B cell (primary cell): ENCODE data around the gene PPFIA2.
"Not testable (repeated sequence)": the region's sequence is repeated elsewhere in the genome, so short reads cannot be mapped to it uniquely, and the experiment has no call there.

Source experiments
- EZH2 ChIP-seq: IDR thresholded peaks from 2 replicates; pipeline ENCODE4 v1.6.1; 2012; ENCODE audit warnings: borderline replicate concordance, low read depth, mild to moderate bottlenecking, moderate library complexity, low read length; ENCODE audit not compliant: insufficient read depth, poor library complexity, severe bottlenecking
- TF ChIP-seq, protein P1 (sequence below): fragments of 200-600 bp; IDR thresholded peaks from one replicate; pipeline ENCODE4 v1.8.0; 2022; ENCODE audit warnings: antibody characterized with exemption, mild to moderate bottlenecking

DNA sequence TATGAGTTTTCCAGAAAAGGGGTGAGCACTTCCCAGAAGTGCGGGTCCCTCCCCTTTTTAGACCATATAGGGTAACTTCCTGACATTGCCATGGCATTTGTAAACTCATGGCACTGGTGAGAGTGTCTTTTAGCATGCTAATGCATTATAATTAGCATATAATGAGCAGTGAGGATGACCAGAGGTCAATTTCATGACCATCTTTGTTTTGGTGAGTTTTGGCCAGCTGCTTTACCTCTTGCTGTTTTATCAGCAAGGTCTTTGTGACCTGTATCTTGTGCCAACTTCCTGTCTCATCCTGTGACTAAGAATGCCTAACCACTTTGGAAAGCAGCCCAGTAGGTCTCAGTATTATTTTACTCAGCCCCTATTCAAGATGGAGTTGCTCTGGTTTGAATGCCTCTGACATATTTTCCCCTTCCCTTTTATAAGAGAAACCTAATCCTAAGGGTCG, 549.4 kb downstream of the PPFIA2 start:
- TF ChIP-seq, protein P1, sequence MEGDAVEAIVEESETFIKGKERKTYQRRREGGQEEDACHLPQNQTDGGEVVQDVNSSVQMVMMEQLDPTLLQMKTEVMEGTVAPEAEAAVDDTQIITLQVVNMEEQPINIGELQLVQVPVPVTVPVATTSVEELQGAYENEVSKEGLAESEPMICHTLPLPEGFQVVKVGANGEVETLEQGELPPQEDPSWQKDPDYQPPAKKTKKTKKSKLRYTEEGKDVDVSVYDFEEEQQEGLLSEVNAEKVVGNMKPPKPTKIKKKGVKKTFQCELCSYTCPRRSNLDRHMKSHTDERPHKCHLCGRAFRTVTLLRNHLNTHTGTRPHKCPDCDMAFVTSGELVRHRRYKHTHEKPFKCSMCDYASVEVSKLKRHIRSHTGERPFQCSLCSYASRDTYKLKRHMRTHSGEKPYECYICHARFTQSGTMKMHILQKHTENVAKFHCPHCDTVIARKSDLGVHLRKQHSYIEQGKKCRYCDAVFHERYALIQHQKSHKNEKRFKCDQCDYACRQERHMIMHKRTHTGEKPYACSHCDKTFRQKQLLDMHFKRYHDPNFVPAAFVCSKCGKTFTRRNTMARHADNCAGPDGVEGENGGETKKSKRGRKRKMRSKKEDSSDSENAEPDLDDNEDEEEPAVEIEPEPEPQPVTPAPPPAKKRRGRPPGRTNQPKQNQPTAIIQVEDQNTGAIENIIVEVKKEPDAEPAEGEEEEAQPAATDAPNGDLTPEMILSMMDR: not testable (repeated sequence)
- not testable (repeated sequence) for TF ChIP-seq EZH2
